MM.1S (cell line): ENCODE measurements around the gene SLC25A19.

Source experiments
- DNase-seq: peaks from one replicate; pipeline ENCODE4 v3.0.0-alpha.2; 2015
- H2AFZ ChIP-seq: fragments of 300-600 bp; sonication (generic); 2 replicates; pipeline ENCODE4 v1.6.0; 2016; ENCODE audit warnings: antibody characterized with exemption, low read length
- H3F3A ChIP-seq: fragments of 300-600 bp; sonication (generic); 2 replicates; pipeline ENCODE4 v1.6.1; 2016; ENCODE audit warnings: mild to moderate bottlenecking, antibody characterized with exemption, low read length, moderate library complexity, mixed read lengths; ENCODE audit not compliant: insufficient read depth
- H3K27ac ChIP-seq: fragments of 300-600 bp; sonication (generic); 2 replicates; pipeline ENCODE4 v1.5.1; 2016; ENCODE audit warnings: mild to moderate bottlenecking, low read length
- H3K27me3 ChIP-seq: fragments of 300-600 bp; sonication (generic); replicated peaks from 2 replicates; pipeline ENCODE4 v1.6.0; 2016; ENCODE audit warnings: low read length; ENCODE audit not compliant: insufficient read depth
- H3K36me3 ChIP-seq: fragments of 300-600 bp; sonication (generic); replicated peaks from 2 replicates; pipeline ENCODE4 v1.6.1; 2016; ENCODE audit warnings: mild to moderate bottlenecking, low read length, mixed read lengths; ENCODE audit not compliant: insufficient read depth
- H3K4me1 ChIP-seq: fragments of 300-600 bp; sonication (generic); 2 replicates; pipeline ENCODE4 v1.6.1; 2016; ENCODE audit warnings: low read length, mixed read lengths
- H3K4me2 ChIP-seq: fragments of 300-600 bp; sonication (generic); 2 replicates; pipeline ENCODE4 v1.6.0; 2016; ENCODE audit warnings: low read depth, low read length
- H3K4me3 ChIP-seq: fragments of 300-600 bp; sonication (generic); 2 replicates; pipeline ENCODE4 v1.5.1; 2016; ENCODE audit warnings: low read length, mixed read lengths
- H3K79me2 ChIP-seq: fragments of 300-600 bp; sonication (generic); 2 replicates; pipeline ENCODE4 v1.6.1; 2016; ENCODE audit warnings: mixed run types, low read length, mixed read lengths
- H3K9ac ChIP-seq: fragments of 300-600 bp; sonication (generic); 2 replicates; pipeline ENCODE4 v1.6.1; 2016; ENCODE audit warnings: low read length, mixed read lengths
- H3K9me2 ChIP-seq: fragments of 300-600 bp; sonication (generic); replicated peaks from 2 replicates; pipeline ENCODE4 v1.6.1; 2016; ENCODE audit warnings: mild to moderate bottlenecking, low read length, mixed read lengths; ENCODE audit not compliant: insufficient read depth
- H3K9me3 ChIP-seq: fragments of 300-600 bp; sonication (generic); replicated peaks from 2 replicates; pipeline ENCODE4 v1.6.1; 2016; ENCODE audit warnings: mild to moderate bottlenecking, low read length, mixed read lengths; ENCODE audit not compliant: insufficient read depth
- H4K20me1 ChIP-seq: fragments of 300-600 bp; sonication (generic); 2 replicates; pipeline ENCODE4 v1.6.1; 2016; ENCODE audit warnings: mild to moderate bottlenecking, low read length, moderate library complexity, mixed read lengths; ENCODE audit not compliant: insufficient read depth
- CTCF ChIP-seq: fragments of 300-600 bp; sonication (generic); IDR thresholded peaks from 2 replicates; pipeline ENCODE4 v1.5.1; 2016; ENCODE audit warnings: antibody characterized with exemption, low read length, mixed read lengths
- EZH2 ChIP-seq: fragments of 300-600 bp; sonication (generic); optimal IDR thresholded peaks from 2 replicates; pipeline ENCODE3; 2017; ENCODE audit warnings: low read depth, mild to moderate bottlenecking, antibody characterized with exemption, low read length, mixed read lengths
- EZH2phosphoT487 ChIP-seq: fragments of 300-600 bp; sonication (generic); IDR thresholded peaks from 2 replicates; pipeline ENCODE4 v1.6.1; 2018; ENCODE audit warnings: antibody characterized with exemption, low read length

Gene SLC25A19

GRCh38 chr17:75317671-75318070 is 28.4 kb upstream of the SLC25A19 start:
- Histone ChIP-seq H3K79me2 (peaks cover 10% of the 10 kb centered on the region), H3K36me3 (peaks cover 9% of the 10 kb centered on the region; the same call in 1 of the 2 replicates), H2AFZ (no peak overlapping the region), H3K9me2 (no peaks in the 10 kb centered on the region), H3K4me3 (no peak overlapping the region), H3K27me3 (no peaks in the 10 kb centered on the region), H4K20me1 (0 out of 2 replicates have a peak, but pooled peaks cover 2% of the 10 kb centered on the region), H3K9me3 (no peaks in the 10 kb centered on the region), H3K9ac (no peak overlapping the region), H3K4me2 (no peak overlapping the region), H3K4me1 (no peaks in the 10 kb centered on the region), H3F3A (no peaks in the 10 kb centered on the region), H3K27ac (no peak overlapping the region)
- DNase-seq: no peak
- TF ChIP-seq CTCF (no peak), EZH2phosphoT487 (no peak), EZH2 (no peak)

- Histone ChIP-seq H3K4me3 (no peak overlapping the region), H3F3A (no peaks in the 10 kb centered on the region), H3K36me3 (0 out of 2 replicates have a peak, but pooled peaks cover 5% of the 10 kb centered on the region), H3K9me2 (no peaks in the 10 kb centered on the region), H4K20me1 (no peaks in the 10 kb centered on the region), H3K27me3 (no peaks in the 10 kb centered on the region), H3K79me2 (no peaks in the 10 kb centered on the region), H3K4me2 (no peak overlapping the region), H3K9ac (no peak overlapping the region), H3K4me1 (no peaks in the 10 kb centered on the region), H2AFZ (no peak overlapping the region), H3K9me3 (no peaks in the 10 kb centered on the region), H3K27ac (no peak overlapping the region)
- TF ChIP-seq CTCF (no peak), EZH2phosphoT487 (no peak), EZH2 (no peak)
- no peak for DNase-seq
These were observed 27.0 kb upstream of the SLC25A19 start for GRCh38 chr17:75316253-75316652.

GRCh38 chr17:75315541-75316243 is 26.5 kb upstream of the SLC25A19 start:
- Histone ChIP-seq H3K4me1 (no peaks in the 10 kb centered on the region), H2AFZ (no peak overlapping the region), H3K27ac (no peak overlapping the region), H3K36me3 (0 out of 2 replicates have a peak, but pooled peaks cover 2% of the 10 kb centered on the region), H3K4me3 (no peak overlapping the region), H3K9me3 (no peaks in the 10 kb centered on the region), H3F3A (no peaks in the 10 kb centered on the region), H3K79me2 (no peaks in the 10 kb centered on the region), H3K9me2 (no peaks in the 10 kb centered on the region), H3K9ac (no peak overlapping the region), H4K20me1 (no peaks in the 10 kb centered on the region), H3K4me2 (no peak overlapping the region), H3K27me3 (no peaks in the 10 kb centered on the region)
- no peak for DNase-seq
- TF ChIP-seq CTCF (no peak), EZH2phosphoT487 (no peak), EZH2 (no peak)
